AG10803 (cell line): ENCODE measurements around the gene CTBP1.

Source experiments
- DNase-seq: peaks from one replicate; pipeline ENCODE4 v3.0.0; 2010; ENCODE audit warnings: low read depth
- H3K4me3 ChIP-seq: 2 replicates; pipeline ENCODE4 v1.5.1; 2011; ENCODE audit warnings: mild to moderate bottlenecking, low read length, control low read depth
- TF ChIP-seq, protein P1 (sequence below): conservative IDR thresholded peaks from 2 replicates; pipeline ENCODE4 v1.5.1; 2011; ENCODE audit warnings: mild to moderate bottlenecking, low read length, control low read depth, inconsistent platforms

CTBP1 gene

DNA sequence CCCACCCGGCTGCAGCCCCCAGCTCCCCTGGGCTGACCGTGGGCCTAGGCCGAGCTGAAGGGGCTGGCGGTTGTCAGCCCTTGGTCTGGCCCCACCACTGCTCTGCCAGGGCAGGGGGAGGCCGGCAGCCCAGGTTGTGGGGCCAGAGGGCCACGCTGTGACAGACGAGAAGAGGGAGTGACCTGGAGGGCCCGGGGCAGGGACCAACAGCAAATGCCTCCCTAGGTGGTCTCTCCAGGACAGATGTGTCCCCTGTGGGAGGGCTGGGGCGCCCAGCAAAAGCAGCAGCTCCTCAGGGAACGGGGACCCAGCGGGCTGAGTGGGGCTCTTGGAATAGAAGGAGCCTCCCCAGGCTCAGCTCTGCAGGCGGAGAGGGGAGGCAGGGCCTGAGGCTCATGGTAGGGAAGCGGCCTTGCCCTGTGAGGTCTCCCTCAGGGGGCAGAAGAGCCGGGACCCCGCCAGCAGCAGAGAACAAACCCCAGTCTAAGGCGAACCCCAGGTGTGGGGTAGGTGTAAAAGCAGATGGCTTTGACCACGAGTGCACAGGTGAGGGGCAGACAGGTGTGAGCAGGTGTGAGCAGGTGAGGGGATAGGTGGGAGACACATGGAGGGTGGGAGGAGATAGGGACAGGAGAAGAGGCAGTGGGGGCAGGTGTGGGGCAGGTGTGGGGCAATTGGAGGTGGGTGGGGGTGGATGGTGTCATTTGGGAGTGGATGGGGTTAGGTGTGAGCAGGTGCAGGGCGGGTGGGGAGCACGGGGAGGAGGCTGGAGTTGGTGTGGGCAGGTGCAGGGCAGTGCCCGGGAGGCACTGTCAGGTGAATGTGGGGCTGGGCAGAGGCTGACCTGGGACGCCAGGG is 42.4 kb downstream of the CTBP1 start:
- TF ChIP-seq, protein P1, sequence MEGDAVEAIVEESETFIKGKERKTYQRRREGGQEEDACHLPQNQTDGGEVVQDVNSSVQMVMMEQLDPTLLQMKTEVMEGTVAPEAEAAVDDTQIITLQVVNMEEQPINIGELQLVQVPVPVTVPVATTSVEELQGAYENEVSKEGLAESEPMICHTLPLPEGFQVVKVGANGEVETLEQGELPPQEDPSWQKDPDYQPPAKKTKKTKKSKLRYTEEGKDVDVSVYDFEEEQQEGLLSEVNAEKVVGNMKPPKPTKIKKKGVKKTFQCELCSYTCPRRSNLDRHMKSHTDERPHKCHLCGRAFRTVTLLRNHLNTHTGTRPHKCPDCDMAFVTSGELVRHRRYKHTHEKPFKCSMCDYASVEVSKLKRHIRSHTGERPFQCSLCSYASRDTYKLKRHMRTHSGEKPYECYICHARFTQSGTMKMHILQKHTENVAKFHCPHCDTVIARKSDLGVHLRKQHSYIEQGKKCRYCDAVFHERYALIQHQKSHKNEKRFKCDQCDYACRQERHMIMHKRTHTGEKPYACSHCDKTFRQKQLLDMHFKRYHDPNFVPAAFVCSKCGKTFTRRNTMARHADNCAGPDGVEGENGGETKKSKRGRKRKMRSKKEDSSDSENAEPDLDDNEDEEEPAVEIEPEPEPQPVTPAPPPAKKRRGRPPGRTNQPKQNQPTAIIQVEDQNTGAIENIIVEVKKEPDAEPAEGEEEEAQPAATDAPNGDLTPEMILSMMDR: no peak
- no peak for DNase-seq
- no peak overlapping the region for H3K4me3 ChIP-seq

- no peak overlapping the region for H3K4me3 ChIP-seq
- TF ChIP-seq, protein P1: no peak
- DNase-seq: no peak
Measured at GRCh38 chr4:1205586-1206298, 43.2 kb downstream of the CTBP1 start.

DNA sequence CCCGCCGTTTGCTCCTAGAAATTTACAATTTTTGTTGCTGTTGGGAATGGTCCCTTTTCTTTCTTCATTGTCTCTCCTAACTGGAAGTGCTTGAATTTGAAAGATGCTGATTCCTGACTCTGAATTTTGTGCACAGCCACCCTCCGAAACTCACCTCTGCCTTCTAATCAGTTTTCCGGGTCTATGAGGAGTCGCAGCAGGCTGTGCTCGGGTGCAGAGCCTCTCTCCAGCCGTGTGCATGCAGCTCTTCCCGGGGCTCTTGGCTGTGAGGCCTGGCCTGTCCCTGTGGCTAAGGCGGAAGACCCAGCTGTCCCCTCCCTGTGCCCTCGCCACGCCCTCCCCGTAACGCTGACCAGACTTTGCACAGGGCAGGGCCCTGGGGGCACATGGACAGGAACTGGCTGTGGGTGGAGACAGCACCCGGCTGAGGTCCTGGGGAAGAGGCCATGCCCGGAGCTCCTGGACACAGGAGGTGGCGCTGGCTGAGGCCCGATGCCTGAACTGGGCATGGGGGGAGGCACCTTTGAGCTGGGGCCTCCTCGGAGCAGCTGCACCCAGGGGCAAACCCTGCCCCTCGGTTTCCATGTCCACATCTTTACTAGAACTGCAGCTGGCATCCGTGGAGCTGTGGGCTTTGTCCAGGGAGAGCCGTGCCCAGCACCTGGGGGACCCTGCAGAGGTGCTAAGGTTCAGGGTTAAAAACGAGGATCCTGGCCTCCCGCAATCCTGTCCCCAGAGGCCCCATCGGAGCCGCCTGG is 43.9 kb downstream of the CTBP1 start:
- H3K4me3 ChIP-seq: no peak overlapping the region
- TF ChIP-seq, protein P1: no peak
- no peak for DNase-seq

- TF ChIP-seq, protein P1: no peak
- DNase-seq: no peak
- H3K4me3 ChIP-seq: no peak overlapping the region
Measured at GRCh38 chr4:1204286-1204827, 44.6 kb downstream of the CTBP1 start.

DNA sequence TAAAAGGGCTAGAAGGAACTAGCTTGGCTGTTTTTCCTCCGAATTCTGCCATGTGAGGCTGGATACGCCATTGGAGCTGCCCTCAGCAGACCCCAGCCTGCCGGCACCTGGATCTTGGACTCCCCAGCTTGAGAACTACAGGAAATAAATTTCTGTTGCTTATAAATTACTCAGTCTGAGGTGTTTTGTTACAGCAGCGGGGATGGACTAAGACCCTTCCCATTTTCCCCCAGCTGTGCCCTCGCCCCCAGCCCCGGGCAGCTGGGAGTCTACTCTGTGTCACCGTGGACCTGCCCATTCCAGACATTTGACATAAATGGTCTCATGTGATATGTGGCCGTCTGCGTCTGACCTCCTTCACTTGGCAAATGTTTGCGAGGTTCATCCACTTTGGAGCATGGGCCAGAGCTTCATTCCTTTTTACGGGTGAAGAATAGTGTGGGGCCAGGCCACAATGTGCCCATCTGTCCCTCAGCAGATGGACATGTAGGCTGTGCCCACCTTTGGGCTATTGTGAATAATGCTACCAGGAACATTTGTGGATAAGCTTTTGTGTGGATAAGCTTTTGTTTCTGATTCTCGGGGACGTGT is 45.8 kb downstream of the CTBP1 start:
- no peak for DNase-seq
- H3K4me3 ChIP-seq: no peak overlapping the region
- TF ChIP-seq, protein P1: no peak

DNA sequence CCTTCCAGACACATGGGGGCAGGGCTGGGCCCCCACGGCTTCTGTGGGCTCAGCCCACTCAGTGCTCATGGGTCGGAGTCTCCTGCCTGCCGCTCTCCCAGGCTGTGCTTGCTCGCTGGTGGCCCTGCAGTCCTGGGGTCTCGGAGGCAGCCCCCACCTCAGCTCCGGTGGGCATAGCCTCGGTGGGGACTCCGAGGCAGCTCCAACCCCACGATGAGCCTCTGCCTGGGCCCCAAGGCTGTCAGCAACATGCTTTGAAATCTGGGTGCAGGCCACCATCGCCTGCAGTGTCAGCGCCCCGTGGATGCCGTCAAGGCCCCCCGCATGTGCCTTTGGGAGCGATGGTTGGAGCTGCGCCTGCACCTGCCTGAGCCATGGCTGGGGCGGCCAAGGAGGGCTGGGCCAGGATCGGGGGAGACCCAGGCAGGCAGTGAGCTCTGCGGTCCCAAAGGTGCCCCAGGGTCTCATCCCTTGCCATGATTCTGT is 46.4 kb downstream of the CTBP1 start:
- TF ChIP-seq, protein P1: no peak
- H3K4me3 ChIP-seq: no peak overlapping the region
- DNase-seq: no peak
